D721Med (cell line): ENCODE results near the gene IL4R.

ENCODE experiments used
- DNase-seq: peaks from one replicate; pipeline ENCODE4 v3.0.0; 2011; ENCODE audit warnings: low spot score; ENCODE audit not compliant: insufficient read length
- FAIRE-seq: peaks from 2 replicates; lab custom pipeline; 2011; peaks lifted over from hg19 to GRCh38; lab: Jason Lieb, UNC
- TF ChIP-seq, protein P1 (sequence below): IDR thresholded peaks from 2 replicates; pipeline ENCODE4 v1.5.1; 2012; ENCODE audit warnings: mild to moderate bottlenecking, control low read depth; ENCODE audit not compliant: insufficient read depth; ENCODE audit errors: missing control alignments

IL4R gene

DNA sequence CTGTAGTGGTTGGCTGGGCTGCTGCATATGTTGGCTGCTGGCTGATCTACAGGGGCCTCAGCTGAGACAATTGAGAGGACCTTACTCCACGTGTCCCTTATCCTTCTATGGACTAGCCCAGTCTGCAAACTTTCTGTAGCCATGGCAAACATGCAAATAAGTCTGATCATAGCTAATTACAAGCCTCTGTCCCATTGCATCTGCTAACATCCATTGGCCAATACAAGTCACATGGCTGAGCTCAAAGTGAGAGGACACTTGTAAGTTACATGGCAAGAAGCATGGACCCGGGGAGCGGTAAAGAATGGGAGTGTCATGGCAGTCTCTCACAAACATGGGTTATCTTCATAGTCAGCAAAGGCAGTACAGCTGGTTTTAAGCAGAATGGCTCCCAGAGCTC lies 11.6 kb upstream of the IL4R start:
- no peak for FAIRE-seq
- TF ChIP-seq, protein P1, sequence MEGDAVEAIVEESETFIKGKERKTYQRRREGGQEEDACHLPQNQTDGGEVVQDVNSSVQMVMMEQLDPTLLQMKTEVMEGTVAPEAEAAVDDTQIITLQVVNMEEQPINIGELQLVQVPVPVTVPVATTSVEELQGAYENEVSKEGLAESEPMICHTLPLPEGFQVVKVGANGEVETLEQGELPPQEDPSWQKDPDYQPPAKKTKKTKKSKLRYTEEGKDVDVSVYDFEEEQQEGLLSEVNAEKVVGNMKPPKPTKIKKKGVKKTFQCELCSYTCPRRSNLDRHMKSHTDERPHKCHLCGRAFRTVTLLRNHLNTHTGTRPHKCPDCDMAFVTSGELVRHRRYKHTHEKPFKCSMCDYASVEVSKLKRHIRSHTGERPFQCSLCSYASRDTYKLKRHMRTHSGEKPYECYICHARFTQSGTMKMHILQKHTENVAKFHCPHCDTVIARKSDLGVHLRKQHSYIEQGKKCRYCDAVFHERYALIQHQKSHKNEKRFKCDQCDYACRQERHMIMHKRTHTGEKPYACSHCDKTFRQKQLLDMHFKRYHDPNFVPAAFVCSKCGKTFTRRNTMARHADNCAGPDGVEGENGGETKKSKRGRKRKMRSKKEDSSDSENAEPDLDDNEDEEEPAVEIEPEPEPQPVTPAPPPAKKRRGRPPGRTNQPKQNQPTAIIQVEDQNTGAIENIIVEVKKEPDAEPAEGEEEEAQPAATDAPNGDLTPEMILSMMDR = no peak
- DNase-seq = no peak

DNA sequence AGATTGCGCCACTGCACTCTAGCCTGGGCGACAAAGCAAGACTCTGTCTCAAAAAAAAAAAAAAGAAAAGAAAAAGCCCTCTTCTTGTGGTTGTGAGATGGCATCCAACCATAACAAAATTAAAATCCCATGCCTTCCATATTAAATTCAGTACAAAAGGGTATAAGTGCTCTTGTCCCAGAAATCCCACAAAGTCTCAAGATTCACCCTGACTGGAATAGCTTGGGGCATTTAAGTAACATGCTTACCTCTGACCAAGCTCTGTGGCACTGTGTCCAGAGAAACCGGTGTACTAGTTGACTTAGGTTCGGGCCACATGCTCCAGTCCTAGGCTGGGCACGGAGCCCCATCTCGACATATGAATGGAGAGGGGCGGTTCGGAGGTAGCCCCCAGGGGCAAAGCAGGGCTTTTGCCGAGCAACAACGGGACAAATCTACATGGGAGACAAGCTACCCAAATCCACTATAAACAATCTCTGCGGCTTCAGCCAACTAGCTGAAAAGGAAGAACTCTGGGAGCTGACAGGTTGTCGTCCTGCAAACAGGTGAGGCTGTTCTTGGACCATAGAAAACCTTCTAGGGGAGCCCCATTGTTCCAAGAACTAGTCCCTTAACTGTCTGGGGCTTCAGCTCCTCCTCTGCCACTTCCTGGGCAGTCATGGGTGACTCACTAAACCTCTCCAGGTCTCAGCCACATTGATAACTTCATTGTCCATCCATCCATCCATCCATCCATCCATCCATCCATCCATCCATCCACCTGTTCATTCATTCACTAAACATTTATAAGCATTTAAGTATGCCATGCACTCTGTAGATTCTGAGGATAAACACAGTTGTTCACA lies 10.3 kb upstream of the IL4R start:
- DNase-seq (no peak), FAIRE-seq (no peak)
- TF ChIP-seq, protein P1 = no peak

DNA sequence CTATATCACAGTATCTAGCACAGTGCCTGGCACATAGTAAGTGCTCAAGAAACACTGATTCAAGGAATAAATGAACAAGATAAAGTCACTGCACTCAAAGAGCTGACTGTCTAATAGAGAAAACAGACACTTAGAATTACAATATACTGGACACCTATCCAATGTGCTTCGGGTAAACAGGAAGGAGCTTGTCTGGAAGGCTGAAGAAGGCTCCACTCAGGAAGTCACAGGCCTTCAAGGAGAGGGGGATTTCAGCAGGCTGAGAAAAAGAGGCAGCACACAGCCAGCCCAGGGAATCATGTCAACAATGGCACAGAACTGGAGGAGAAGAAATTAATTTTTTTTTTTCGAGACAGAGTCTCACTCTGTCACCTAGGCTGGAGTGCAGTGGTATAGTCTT lies 9.7 kb upstream of the IL4R start:
- TF ChIP-seq, protein P1 = no peak
- FAIRE-seq (no peak), DNase-seq (no peak)

DNA sequence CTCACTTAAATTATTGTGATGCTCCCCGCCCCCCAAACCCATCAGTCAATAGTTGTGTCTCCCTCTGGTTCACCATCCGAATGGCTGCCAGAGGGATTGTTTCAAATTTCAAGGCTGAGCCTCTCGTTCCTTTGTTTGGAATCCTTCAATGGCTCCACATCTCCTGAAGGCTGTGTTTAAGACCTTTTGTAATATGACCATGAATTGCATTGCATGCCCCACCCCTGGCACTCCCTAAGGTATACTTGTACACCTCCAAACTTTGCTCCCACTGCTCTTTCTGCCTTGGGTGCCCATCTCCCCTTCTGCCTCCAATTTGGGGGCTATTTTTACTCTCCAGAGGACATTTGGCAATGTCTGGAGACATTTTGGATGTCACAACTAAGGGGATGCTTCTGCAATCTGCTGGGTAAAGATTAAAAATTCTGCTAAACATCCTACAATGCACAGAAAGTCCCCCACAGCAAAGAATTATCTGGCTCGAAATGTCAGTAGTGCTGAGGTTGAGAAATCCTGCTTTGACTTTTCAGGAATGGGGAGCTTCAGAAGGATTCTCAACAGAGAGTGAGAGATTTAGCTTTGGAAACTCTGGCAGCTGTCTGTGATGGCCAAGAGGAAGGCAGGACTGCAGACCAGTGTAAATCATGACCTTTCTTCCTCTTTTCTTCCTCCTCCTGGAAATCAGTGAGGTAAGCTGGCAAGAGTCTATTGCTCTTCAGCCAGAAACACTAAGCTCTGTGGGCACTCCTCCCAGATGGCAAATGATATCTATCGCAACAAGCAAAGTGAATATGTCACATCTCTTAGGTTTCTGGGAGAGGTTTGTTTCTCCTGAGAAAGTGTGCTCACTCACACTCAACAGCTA lies 8.7 kb upstream of the IL4R start:
- TF ChIP-seq, protein P1 = no peak
- DNase-seq (no peak), FAIRE-seq (no peak)

DNA sequence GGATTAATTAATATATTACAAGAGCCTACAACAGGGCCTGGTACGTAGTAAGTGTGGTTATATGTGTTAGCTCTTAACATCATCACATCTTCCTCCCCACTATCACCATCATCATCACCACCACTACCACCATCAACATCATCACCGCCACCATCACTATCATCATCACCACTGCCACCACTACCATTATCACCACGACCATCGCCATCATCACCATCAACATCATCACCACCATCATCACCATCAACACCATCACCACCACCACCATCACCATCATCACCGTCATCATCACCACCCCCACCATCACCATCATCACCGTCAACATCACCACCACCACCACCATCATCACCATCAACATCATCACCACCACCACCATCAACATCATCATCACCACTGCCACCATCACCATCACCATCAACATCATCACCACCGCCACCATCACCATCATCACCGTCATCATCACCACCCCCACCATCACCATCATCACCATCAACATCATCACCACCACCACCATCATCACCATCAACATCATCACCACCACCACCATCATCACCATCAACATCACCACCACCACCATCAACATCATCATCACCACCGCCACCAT lies 7.8 kb upstream of the IL4R start:
- DNase-seq (no peak), FAIRE-seq (no peak)
- TF ChIP-seq, protein P1 = no peak

DNA sequence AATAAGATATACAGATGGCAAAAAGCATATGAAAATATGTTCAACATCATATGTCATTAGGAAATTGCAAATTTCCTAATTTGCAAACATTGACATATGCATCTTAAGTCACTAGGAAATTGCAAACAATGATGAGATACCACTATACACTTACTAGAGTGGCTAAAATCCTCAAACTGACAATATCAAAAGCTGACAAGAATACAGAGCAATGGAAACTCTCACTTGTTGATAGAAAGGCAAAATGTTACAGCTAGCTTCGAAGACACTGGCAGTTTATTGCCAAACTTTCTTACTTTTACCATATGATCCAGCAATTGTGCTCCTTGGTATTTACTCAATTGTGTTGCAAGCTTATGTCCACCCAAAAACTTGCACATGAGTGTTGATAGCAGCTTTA lies 5.0 kb upstream of the IL4R start:
- no peak for DNase-seq
- FAIRE-seq = no peak
- TF ChIP-seq, protein P1 = no peak
